GM10266 (cell line): ENCODE results near the gene ZDHHC24.
"Not testable (repeated sequence)": the region's sequence is repeated elsewhere in the genome, so short reads cannot be mapped to it uniquely, and the experiment has no call there.

Experiments used
- DNase-seq: peaks from one replicate; pipeline ENCODE4 v3.0.0; 2012; ENCODE audit errors: extremely low spot score
- TF ChIP-seq, protein P1 (sequence below): IDR thresholded peaks from 2 replicates; pipeline ENCODE4 v1.5.1; 2012; ENCODE audit warnings: mild to moderate bottlenecking, low read depth; ENCODE audit not compliant: control insufficient read depth, insufficient read depth; ENCODE audit errors: missing control alignments

The ZDHHC24 gene

DNA sequence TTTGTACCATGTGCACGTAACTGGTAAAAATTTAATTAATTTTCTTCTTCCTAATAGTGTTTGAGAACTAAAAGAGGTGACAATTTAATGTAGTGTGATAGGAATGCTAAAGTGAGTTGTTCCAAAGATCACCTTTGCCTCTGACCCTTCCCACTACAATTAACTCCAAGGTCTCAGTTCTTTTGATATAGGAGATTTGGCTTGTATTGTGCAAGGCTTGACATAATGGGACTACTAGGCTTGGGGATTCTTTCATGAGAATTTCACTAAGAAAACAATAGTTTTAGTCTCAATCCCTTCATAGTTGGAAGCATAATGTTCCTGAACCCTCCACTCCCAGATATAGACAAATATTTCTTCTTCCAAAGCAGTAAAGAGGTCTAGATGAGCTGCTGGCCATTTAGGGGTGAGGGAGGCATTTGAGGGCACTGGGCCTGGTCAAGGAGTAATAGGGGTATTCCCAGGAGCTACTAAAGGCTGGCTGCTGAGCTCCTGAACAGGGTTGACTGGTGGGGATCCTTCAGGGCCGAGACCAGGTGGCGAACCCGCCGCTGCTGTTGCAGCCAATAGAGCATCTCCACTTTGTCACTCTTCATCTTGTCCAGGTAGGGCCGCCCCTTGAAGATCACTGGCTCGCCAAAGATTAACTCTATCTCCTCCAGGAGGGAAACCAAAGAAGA is 44.3 kb upstream of the ZDHHC24 start:
- no peak for DNase-seq
- TF ChIP-seq, protein P1, sequence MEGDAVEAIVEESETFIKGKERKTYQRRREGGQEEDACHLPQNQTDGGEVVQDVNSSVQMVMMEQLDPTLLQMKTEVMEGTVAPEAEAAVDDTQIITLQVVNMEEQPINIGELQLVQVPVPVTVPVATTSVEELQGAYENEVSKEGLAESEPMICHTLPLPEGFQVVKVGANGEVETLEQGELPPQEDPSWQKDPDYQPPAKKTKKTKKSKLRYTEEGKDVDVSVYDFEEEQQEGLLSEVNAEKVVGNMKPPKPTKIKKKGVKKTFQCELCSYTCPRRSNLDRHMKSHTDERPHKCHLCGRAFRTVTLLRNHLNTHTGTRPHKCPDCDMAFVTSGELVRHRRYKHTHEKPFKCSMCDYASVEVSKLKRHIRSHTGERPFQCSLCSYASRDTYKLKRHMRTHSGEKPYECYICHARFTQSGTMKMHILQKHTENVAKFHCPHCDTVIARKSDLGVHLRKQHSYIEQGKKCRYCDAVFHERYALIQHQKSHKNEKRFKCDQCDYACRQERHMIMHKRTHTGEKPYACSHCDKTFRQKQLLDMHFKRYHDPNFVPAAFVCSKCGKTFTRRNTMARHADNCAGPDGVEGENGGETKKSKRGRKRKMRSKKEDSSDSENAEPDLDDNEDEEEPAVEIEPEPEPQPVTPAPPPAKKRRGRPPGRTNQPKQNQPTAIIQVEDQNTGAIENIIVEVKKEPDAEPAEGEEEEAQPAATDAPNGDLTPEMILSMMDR: no peak

DNA sequence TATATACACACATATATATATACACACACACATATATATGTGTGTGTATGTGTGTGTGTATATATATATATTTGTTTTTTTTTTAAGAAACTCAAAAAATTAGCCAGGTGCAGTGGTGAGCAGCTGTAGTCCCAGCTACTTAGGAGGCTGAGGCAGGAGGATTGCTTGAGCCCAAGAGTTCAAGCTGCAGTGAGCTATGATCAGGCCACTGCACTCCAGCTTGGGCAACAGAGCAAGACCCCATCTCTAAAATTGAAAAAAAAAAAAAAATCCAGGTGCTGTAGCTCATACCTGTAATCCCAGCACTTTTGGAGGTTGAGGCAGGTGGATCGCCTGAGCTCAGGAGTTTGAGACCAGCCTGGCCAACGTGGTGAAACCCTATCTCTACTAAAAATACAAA is 43.5 kb upstream of the ZDHHC24 start:
- not testable (repeated sequence) for DNase-seq

- TF ChIP-seq, protein P1: no peak
- DNase-seq: no peak
These were observed 40.3 kb upstream of the ZDHHC24 start for GRCh38 chr11:66586136-66586535.

DNA sequence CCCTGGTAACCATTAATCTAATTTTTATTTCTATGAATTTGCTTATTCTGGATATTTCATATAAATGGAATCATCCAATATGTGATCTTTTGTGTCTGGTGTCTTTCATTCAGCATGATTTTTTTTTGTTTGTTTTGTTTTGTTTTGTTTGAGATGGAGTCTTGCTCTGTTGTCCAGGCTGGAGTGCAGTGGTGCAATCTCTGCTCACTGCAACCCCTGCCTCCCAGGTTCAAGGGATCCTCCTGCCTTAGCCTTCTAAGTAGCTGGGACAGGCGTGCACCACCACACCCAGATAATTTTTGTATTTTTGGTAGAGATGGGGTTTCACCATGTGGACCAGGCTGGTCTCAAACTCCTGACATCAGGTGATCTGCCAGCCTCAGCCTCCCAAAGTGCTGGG is 39.6 kb upstream of the ZDHHC24 start:
- not testable (repeated sequence) for DNase-seq

- not testable (repeated sequence) for DNase-seq
These were observed 36.8 kb upstream of the ZDHHC24 start for GRCh38 chr11:66582565-66583147.

DNA sequence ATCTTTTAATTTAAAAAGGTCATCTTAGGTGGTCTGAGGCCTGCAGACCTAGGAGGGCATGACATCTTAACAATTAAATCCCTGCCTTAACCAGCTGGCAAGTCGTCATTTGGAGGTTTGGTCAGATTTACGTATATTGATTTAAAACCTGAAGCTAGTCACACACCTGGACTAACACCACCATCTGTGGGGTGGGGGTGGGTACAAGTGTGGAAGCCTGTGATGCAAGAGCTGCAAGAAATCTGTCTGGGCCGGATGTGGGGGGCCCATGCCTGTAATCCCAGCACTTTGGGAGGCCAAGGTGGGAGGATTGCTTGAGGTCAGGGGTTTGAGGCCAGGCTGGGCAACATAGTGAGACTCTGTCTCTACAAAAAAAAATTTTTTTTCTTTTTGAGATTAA is 35.4 kb upstream of the ZDHHC24 start:
- TF ChIP-seq, protein P1: no peak
- DNase-seq: no peak

GRCh38 chr11:66580803-66581202 is 35.0 kb upstream of the ZDHHC24 start:
- TF ChIP-seq, protein P1: no peak
- peak; percentile 21 for DNase-seq

- TF ChIP-seq, protein P1: peak; percentile 87
- DNase-seq: peak; percentile 86
These were observed 33.3 kb upstream of the ZDHHC24 start for GRCh38 chr11:66579017-66579606.

DNA sequence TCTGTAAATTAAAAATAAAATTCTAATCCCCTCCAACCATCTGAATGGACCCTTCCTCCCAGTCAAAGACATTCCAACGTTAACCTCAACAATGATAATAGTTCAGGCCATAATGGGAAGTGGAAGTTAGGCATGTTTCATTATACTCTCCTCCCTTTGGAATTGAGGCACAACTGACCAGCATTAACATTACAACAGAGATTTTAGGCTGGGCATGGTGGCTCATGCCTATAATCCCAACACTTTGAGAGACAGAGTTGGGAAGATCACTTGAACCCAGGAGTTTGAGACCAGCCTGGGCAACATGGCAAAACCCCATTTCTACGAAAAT is 25.0 kb upstream of the ZDHHC24 start:
- DNase-seq: no peak
- TF ChIP-seq, protein P1: no peak
